Activated CD4-positive, alpha-beta T cell treated with anti-CD3 and anti-CD28 coated beads for 36 hours (primary cell): ENCODE results near the gene CROCC. TPM values are rescaled to one million over a fixed set of nuclear protein-coding genes. Genes with fewer than 3 reads are reported as not detected.
"Not testable (repeated sequence)": the region's sequence is repeated elsewhere in the genome, so short reads cannot be mapped to it uniquely, and the experiment has no call there.

Experiments
- ATAC-seq: fragments of 200-7000 bp; cut with Tn5 transposase; one replicate; pipeline ENCODE4 v1.10.0; 2021; ENCODE audit warnings: mild to moderate bottlenecking, moderate library complexity
- CTCF ChIA-PET: fragments of 350-600 bp; sonication (Branson Sonifier 250); formaldehyde crosslinking; loops from one replicate; lab custom pipeline; 2021; ENCODE audit warnings: antibody characterized with exemption; lab: Charles Lee
- POLR2A ChIA-PET: fragments of 350-600 bp; sonication (Branson Sonifier 250); formaldehyde crosslinking; loops from one replicate; lab custom pipeline; 2021; ENCODE audit warnings: antibody characterized with exemption, inconsistent platforms; lab: Charles Lee
- DNase-seq: peaks from one replicate; pipeline ENCODE4 v3.0.0-alpha.2; 2020
- H3K27ac Mint-ChIP-seq: one replicate; pipeline ENCODE4 v1.8.0; 2021; ENCODE audit warnings: mixed read lengths
- H3K27me3 Mint-ChIP-seq: one replicate; pipeline ENCODE4 v1.8.0; 2021; ENCODE audit warnings: mixed read lengths
- H3K36me3 Mint-ChIP-seq: one replicate; pipeline ENCODE4 v1.8.0; 2021; ENCODE audit warnings: low read depth, mixed read lengths
- H3K4me1 Mint-ChIP-seq: one replicate; pipeline ENCODE4 v1.8.0; 2021; ENCODE audit warnings: mixed read lengths
- H3K4me3 Mint-ChIP-seq: one replicate; pipeline ENCODE4 v1.8.0; 2021; ENCODE audit warnings: mild to moderate bottlenecking, moderate library complexity, mixed read lengths
- H3K9me3 Mint-ChIP-seq: one replicate; pipeline ENCODE4 v1.8.0; 2021; ENCODE audit warnings: low read depth, mixed read lengths
- intact Hi-C, 2 experiments: fragments of 100-400 bp; cut with DNase I in 1 of 2; cut with micrococcal nuclease in 1 of 2; formaldehyde crosslinking; loops; one replicate each; pipeline versions ENCODE4 v1.14.2 to v1.15.1; 2022 to 2024; cut with DNase I, micrococcal nuclease
- total RNA-seq, 2 experiments: library from RNA; stranded (reverse); gene quantifications; one replicate each; pipeline ENCODE4 v1.2.3, GENCODE V29; 2021

The CROCC gene
- total RNA-seq, 2 experiments from 2014 or later = 18.4 to 25.7 TPM

DNA sequence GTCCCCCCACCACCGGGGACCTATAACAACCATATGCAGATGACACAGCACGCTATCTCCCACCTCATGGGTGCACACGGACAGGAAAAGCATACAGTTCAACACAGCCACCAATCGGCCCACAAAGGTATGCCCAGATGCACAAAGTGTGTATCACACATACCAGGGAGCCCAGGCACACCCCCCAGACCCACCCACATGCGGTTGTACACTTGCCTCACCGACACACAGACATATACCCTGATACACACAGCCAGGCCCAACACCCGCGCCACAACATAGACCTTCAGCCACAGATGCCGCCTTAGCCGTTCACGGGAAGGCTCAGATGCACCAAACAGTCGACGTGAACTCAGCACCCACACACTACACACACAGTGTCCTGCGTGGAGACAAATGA lies 5.5 kb downstream of the CROCC start:
- Mint-ChIP-seq H3K27me3 (no peaks in the 10 kb centered on the region), H3K4me1 (peaks cover 3% of the 10 kb centered on the region), H3K27ac (no peak overlapping the region), H3K9me3 (no peaks in the 10 kb centered on the region), H3K36me3 (no peaks in the 10 kb centered on the region), H3K4me3 (no peak overlapping the region)
- ChIA-PET POLR2A (no interaction called here), CTCF (no interaction called here)
- intact Hi-C loops = loop anchor here in 1 of 2 experiments (1.0 kb wide), 1 partner anchor 14 kb away; no protein-coding TSS in a partner anchor
- DNase-seq (no peak), ATAC-seq (peak; percentile 5)

DNA sequence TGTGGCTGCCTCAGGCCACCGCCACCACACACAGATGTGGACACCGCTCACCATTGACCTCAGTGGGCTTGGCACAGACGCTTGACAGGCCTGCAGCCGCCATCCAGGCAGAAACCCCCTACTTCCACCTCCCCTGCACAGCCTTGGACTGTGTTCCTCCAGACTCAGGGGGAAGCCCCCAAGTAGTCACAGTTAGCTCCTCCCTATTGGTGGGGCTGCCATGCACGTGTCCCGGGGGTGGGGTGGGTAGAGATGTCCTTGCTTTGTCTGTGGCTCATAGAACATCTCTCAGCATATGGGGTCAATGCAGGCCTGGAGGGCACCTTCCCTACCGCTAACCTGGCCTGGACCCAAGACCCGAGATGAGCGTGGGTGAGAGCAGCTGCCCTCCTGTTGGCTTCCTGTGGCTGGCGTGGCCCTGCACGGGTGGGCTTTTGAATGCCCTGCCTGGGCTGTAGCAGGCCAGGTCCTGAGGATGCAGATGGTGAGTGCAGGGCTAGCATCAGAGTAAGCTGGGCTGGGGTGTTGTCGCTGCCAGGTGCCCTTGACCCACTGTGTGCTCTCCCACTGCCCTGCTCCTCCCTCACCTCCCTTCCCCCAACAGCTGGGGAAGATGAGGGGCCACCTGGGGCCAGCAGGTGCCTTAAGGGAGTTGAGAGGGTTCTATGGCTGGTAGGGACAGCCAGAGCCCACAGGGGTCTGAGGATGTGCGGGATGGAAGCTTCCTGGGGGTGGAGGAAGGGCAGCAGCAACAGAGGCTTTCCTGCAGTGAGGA lies 6.2 kb downstream of the CROCC start:
- no peaks in the 10 kb centered on the region for H3K9me3 Mint-ChIP-seq
- intact Hi-C loops = loop anchor here in 1 of 2 experiments (1.0 kb wide), 1 partner anchor 15 kb away; no protein-coding TSS in a partner anchor
- ATAC-seq = peak; percentile 49
- no peak overlapping the region for H3K4me3 Mint-ChIP-seq
- ChIA-PET POLR2A (no interaction called here), CTCF (no interaction called here)
- H3K4me1 Mint-ChIP-seq = no peaks in the 10 kb centered on the region
- no peak overlapping the region for H3K27ac Mint-ChIP-seq
- H3K27me3 Mint-ChIP-seq = no peaks in the 10 kb centered on the region
- no peaks in the 10 kb centered on the region for H3K36me3 Mint-ChIP-seq
- DNase-seq = no peak

DNA sequence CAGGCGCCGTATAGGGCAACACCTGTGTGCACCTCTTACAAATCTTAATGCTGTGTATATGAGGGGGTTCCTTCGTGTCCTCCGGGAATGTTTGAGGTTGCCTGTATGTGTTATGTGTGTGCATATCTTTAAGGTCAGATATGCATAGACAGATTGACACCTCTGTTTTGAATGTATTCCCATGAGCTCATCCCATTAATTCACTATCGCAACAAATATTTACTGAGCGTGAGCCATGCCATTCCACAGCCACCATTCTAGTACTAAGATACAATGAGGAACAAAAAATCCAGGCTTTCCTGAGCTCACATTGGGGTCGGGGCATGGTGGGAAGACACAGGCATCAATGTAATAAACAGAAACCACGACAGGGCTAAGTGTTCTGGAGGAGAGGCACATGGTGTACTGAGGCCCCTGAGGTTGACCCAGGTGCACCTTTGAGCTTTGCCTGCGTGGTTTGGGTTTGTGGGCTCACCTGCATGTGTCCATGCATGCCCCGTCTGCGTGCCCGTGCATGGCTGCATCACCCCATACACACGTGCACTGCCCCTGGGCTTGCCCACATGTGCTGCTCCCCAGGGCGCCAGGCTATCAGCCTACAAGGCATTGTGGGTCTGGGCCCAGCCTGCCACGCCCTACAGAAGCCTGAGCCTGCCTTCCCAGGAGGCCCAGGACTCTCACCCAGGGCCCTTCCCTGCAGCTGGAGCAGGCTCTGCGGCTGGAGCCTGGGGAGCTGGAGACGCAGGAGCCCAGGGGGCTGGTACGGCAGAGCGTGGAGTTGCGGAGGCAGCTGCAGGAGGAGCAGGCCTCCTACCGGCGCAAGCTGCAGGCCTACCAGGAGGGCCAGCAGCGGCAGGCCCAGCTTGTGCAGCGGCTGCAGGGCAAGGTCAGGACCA lies 7.7 kb downstream of the CROCC start:
- not testable (repeated sequence) for ATAC-seq

DNA sequence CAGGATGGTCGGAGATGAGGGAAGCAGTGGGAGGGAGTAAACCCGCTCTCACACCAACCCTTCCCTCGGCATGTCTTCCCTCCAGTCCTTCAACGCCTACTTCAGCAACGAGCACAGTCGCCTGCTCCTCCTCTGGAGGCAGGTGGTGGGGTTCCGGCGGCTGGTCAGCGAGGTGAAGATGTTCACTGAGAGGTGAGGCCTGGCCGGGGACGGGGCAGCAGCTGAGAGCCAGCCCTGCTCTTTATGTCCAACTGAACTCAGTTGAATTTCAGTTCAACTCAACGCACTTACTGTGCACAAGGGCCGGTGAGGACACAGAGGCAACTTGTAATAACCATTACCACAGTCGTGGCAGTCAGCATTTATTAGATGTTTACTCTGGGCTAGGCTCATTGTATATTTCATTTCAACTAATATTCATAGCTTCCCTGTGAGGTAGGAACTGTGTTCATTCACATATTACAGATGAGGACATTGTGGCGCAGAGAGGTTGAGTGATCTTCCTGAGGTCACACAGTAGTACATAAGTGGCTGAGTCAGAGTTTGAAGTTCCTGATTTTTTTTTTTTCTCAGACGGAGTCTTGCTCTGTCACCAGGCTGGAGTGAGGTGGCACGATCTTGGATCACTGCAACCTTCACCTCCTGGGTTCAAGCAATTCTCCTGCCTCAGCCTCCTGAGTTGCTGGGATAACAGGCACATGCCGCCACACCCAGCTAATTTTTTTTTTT lies 9.6 kb downstream of the CROCC start:
- ATAC-seq, H3K27ac Mint-ChIP-seq, H3K27me3 Mint-ChIP-seq, intact Hi-C loops, H3K36me3 Mint-ChIP-seq, H3K4me3 Mint-ChIP-seq, H3K4me1 Mint-ChIP-seq, H3K9me3 Mint-ChIP-seq, DNase-seq: not testable (repeated sequence)
- POLR2A ChIA-PET = interaction anchor here (0.7 kb wide), 1 partner anchor 55 kb away, joined by 5 read pairs; no protein-coding TSS in a partner anchor
- CTCF ChIA-PET = interaction anchor here (1.0 to 1.1 kb wide), 2 partner anchors 13 to 20 kb away, joined by 3 to 4 read pairs; no protein-coding TSS in a partner anchor

More for the DNA sequence above, 7.7 kb downstream of the CROCC start:
- H3K4me1 Mint-ChIP-seq, H3K27ac Mint-ChIP-seq, DNase-seq, H3K27me3 Mint-ChIP-seq, H3K36me3 Mint-ChIP-seq, POLR2A ChIA-PET, H3K9me3 Mint-ChIP-seq, H3K4me3 Mint-ChIP-seq, intact Hi-C loops: not testable (repeated sequence)
- CTCF ChIA-PET = interaction anchor here (0.7 to 1.1 kb wide), 2 partner anchors 10 to 12 kb away, joined by 3 read pairs; no protein-coding TSS in a partner anchor

DNA sequence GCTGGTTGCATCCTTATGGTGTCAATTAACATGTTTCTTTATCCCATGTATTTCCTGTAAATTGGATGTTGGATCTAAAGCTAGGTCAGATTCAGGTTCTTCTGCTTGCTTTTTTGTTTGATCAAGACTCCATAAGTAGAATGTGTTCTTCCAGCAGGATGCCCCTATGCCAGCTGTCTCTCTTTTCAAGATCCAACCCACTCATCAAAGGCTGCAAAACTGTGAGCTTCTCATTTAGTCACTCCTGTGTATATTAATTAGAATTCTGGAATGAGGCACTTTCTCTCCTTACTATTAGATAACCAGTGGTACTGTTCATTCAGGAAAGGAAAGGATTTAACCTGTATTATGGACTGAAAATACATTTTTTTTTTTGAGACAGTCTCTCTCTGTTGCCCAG lies 12.2 kb downstream of the CROCC start:
- H3K36me3 Mint-ChIP-seq, intact Hi-C loops, DNase-seq, CTCF ChIA-PET, ATAC-seq, H3K9me3 Mint-ChIP-seq, H3K4me3 Mint-ChIP-seq, H3K27me3 Mint-ChIP-seq, H3K4me1 Mint-ChIP-seq, H3K27ac Mint-ChIP-seq: not testable (repeated sequence)
- POLR2A ChIA-PET = interaction anchor here (0.6 kb wide), 1 partner anchor 420 kb away, joined by 6 read pairs; no protein-coding TSS in a partner anchor

DNA sequence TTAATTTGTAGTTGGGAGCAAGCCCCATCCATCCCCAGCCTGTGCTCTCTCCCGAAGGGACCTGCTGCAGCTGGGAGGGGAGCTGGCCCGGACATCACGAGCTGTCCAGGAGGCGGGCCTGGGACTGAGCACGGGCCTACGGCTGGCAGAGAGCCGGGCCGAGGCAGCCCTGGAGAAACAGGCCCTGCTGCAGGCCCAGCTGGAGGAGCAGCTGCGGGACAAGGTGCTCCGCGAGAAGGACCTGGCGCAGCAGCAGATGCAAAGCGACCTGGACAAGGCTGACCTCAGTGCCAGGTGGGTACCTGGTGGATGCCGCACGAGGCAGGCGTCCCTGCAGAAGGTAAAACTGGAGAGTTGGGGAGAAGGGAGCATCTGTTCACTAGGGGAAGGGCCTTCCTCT lies 14.8 kb downstream of the CROCC start:
- H3K27ac Mint-ChIP-seq, POLR2A ChIA-PET, H3K4me3 Mint-ChIP-seq, H3K9me3 Mint-ChIP-seq, DNase-seq, H3K4me1 Mint-ChIP-seq, CTCF ChIA-PET, H3K36me3 Mint-ChIP-seq, H3K27me3 Mint-ChIP-seq, ATAC-seq: not testable (repeated sequence)
- intact Hi-C loops = loop anchor here in 1 of 2 experiments (5.0 kb wide), 1 partner anchor 674 kb away; no protein-coding TSS in a partner anchor

DNA sequence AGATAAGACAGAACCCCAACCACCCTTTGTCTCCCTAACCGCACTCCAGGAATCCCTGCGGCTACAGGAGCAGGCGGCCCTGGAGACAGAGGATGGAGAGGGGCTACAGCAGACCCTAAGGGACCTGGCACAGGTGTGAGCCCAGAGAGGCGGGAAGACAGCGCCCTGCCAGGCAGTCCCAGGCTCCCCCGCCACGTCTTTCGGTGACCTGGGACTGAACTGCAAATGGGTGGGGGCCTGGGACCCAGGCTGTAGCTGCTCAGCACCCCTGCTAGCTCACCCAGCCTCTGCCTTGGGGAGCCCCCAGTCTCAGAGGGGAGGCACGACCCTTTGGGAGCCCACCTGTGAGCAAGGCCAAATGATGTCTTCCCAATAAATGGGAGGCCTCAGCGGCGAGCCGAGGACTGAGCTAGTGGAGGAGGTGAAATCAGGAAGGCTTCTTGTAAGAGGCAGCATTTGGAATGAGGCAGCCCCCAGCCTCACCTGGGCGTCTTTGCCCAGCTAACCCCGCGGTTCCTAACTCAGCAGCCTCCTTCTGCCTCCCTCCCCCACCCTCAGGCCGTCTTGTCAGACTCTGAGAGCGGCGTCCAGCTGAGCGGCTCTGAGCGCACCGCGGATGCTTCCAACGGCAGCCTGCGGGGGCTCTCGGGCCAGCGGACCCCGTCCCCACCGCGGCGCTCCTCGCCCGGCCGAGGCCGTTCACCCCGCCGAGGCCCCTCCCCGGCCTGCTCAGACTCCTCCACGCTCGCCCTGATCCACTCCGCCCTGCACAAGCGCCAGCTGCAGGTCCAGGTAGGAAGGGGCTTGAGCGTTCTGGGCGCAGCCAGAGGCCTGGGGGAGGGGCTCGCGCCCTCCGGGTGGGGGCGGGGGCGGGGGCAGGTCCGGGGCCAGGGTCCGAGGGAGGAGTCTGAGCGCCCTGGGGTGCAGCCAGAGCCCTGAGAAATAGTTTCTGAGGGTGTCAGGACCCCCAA lies 16.9 kb downstream of the CROCC start:
- Mint-ChIP-seq H3K27me3 (no peaks in the 10 kb centered on the region), H3K9me3 (no peaks in the 10 kb centered on the region), H3K27ac (no peak overlapping the region), H3K4me1 (no peaks in the 10 kb centered on the region), H3K4me3 (no peak overlapping the region), H3K36me3 (peaks cover 7% of the 10 kb centered on the region)
- intact Hi-C loops = loop anchor here in 1 of 2 experiments (5.0 kb wide), 1 partner anchor 676 kb away; no protein-coding TSS in a partner anchor
- ChIA-PET POLR2A (interaction anchor here (1.7 kb wide), 1 partner anchor 33 kb away, joined by 5 read pairs; no protein-coding TSS in a partner anchor), CTCF (interaction anchor here (0.6 kb wide), 1 partner anchor 22 kb away, joined by 3 read pairs; no protein-coding TSS in a partner anchor)
- ATAC-seq (no peak), DNase-seq (no peak)

DNA sequence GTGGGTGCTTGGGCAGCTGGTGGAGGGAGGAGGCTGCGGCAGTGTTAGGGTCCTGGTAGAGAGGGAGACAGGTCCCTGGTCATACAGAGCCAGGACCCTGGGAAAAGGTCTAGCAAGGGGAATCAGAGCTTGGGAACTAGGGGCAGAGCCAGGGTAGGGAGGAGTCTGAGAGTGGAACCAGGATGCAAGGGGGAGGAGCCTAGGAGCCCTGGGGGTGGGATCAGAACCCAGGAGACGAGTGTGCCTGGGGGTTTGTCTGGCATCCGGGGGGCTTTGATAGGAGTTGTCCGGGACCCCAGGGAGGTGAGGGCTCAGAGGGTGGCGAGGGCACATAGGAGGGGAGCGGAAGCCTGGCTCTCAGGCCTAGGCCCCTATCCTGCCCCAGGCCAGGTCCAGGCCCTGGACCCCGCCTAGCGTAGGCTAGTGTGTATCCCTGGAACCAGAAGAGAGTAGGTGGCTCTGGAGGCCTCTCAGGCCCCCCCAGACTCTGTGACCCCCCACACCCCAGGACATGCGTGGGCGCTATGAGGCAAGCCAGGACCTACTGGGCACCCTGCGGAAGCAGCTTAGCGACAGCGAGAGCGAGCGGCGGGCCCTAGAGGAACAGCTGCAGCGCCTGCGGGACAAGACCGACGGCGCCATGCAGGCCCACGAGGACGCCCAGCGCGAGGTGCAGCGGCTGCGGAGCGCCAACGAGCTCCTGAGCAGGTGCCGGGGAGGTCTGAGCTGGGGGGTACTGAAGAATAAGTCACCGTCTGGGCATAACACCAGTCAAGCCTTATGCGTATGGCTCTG lies 17.9 kb downstream of the CROCC start:
- not testable (repeated sequence) for ATAC-seq, H3K4me1 Mint-ChIP-seq
- intact Hi-C loops = loop anchor here in 1 of 2 experiments (5.0 kb wide), 1 partner anchor 677 kb away; no protein-coding TSS in a partner anchor

DNA sequence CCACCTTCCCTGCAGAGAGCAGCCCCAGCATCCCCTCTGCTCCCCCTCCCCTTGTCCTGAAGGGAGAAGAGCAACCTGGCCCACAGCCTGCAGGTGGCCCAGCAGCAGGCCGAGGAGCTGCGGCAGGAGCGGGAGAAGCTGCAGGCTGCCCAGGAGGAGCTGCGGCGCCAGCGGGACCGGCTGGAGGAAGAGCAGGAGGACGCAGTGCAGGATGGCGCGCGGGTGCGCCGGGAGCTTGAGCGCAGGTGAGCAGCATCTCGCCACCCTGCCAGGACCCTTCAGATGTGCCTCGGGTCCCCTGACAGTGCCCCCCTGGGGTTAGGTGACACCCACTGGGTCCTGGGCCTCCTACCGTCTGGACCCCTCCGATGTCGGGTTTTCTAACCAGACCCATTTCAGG lies 22.3 kb downstream of the CROCC start:
- H3K9me3 Mint-ChIP-seq = no peaks in the 10 kb centered on the region
- no peaks in the 10 kb centered on the region for H3K4me1 Mint-ChIP-seq
- ChIA-PET POLR2A (interaction anchor here (0.6 kb wide), 1 partner anchor 42 kb away, joined by 6 read pairs; no protein-coding TSS in a partner anchor), CTCF (interaction anchor here (1.3 kb wide), 1 partner anchor 8 kb away, joined by 3 read pairs; no protein-coding TSS in a partner anchor)
- intact Hi-C loops = no loop called here
- ATAC-seq (no peak), DNase-seq (no peak)
- no peak overlapping the region for H3K4me3 Mint-ChIP-seq
- H3K36me3 Mint-ChIP-seq = peaks cover 6% of the 10 kb centered on the region
- H3K27me3 Mint-ChIP-seq = no peaks in the 10 kb centered on the region
- H3K27ac Mint-ChIP-seq = no peak overlapping the region

More for the DNA sequence above, 17.9 kb downstream of the CROCC start:
- CTCF ChIA-PET = interaction anchor here (0.6 kb wide), 1 partner anchor 106 kb away, joined by 4 read pairs; no protein-coding TSS in a partner anchor
- not testable (repeated sequence) for DNase-seq, H3K27ac Mint-ChIP-seq, H3K27me3 Mint-ChIP-seq, H3K36me3 Mint-ChIP-seq, H3K4me3 Mint-ChIP-seq, H3K9me3 Mint-ChIP-seq
- POLR2A ChIA-PET = interaction anchor here (1.7 kb wide), 1 partner anchor 34 kb away, joined by 5 read pairs; no protein-coding TSS in a partner anchor
